IPS DF 19.7 (cell line): ENCODE measurements around the gene CLEC4D.
"Not testable (repeated sequence)": the region's sequence is repeated elsewhere in the genome, so short reads cannot be mapped to it uniquely, and the experiment has no call there.

Source experiments
- DNase-seq: peaks from one replicate; pipeline ENCODE4 v3.0.0-alpha.2; 2013; ENCODE audit warnings: low read depth, low spot score

The CLEC4D gene

GRCh38 chr12:8513256-8513655, at the start of gene CLEC4D:
Gene CLEC4D, plus strand, starts transcription at chr12:8513503. Its CDS starts 230 bp downstream, at chr12:8513733.
- no peak for DNase-seq

- DNase-seq = no peak
Measured at GRCh38 chr12:8465301-8465996, 47.9 kb upstream of the CLEC4D start.

GRCh38 chr12:8466241-8466640, 47.1 kb upstream of the CLEC4D start:
- DNase-seq = no peak

DNA sequence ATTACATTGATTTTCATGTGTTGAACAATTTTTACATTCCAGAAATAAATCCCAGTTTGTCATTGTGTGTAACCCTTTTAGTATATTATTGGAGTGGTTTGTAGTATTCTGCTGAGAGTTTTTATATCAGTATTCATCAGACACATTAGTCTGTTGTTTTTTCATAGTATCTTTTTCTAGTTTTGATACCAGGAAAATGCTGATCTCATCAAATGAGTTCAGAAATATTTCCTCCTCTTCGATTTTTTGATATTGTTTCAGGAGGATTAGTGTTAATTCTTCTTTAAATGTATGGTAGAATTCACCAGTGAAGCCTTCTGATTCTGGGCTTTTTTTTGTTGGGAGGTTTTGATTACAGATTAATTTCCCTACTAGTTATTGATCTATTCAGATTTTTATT, 42.2 kb upstream of the CLEC4D start:
- DNase-seq = no peak

DNA sequence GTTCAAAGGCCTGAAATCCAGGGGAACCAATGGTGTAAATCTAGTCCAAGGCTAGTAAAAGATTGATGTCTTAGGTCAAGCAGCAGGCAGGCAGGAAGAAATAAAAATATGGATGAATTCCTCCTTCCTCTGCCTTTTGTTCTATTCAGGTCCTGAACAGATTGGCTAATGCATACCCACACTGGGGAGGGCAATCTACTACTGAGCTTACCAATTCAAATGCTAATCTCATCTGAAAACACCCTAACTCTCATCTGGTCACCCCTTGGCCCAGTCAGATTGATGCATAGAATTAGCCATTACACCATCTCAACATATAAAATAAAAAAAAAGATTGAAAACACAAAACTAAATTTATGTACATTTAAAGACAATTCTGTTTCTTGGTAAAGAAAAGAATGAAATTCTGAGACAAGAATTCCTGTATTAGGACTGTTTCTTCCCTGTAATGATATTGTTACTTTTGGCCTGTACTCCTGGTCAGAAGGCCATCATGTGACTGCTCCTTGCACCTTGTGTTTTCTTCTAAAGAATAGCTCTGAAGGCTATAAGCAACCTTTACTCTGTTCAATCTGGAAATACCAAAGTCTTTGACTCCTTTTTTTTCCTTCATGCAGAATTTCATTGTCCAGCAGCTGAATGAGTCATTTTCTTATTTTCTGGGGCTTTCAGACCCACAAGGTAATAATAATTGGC, 37.6 kb upstream of the CLEC4D start:
- no peak for DNase-seq

GRCh38 chr12:8482571-8483061, 30.7 kb upstream of the CLEC4D start:
- no peak for DNase-seq

DNA sequence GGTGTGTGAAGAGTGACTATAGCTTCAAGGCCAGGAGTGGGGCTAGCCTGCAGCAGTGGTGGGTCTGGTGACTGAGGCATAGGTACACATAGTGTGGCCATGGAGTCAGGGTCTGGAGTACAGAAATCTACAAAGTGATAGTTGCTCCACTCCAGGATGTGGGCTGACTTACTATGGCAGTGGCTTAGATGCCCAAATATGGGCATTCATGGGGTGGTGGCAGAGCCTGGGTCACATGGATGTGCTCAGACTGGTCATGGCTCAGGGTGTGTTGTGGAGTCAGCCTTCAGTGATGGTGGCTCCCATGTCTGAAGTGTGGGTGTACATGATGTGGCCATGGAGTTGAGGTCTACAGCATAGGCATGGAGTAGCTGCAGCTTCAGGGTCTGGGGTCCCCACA, 30.2 kb upstream of the CLEC4D start:
- no peak for DNase-seq

GRCh38 chr12:8491646-8492530, 21.4 kb upstream of the CLEC4D start:
- no peak for DNase-seq

DNA sequence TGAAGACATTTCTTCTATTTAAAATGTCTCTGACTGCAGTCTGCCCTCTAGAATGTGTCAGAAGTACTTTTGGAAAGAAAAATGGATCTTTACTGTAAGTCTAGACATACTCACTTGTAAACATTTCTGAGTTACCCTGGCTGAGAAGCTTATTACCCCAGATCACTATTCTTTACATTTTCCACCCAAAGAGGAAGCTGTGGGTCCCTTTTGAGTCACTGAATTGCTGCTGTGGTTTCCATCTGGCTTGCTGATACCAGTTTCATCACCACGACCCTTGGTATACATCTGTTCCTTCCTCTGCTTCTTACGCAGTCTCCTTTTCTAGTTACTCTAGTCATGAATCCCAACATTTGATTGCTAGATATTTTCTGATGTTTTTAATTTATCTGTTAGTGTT, 20.2 kb upstream of the CLEC4D start:
- DNase-seq = no peak

GRCh38 chr12:8495671-8496070, 17.6 kb upstream of the CLEC4D start:
- DNase-seq = not testable (repeated sequence)

- DNase-seq = not testable (repeated sequence)
Measured at GRCh38 chr12:8496074-8496473, 17.2 kb upstream of the CLEC4D start.

DNA sequence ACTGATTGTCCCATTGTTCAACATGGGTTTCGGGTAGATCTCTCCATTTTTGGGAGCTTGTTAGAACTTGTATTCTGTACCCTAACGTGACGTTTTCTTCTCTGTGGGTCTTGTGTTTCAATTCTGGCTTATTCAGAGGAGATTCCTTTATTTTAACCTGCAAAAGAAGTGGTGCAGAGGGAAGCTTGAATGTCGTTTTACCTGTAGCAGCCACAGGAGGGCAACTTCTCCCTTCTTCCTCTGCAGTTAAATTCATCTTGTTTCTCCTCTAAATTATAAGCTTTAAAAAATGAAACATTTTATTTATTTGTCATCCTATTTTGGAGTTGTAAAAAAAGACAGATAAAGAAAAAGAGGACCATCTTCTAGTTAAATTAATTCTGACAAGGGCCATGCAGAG, 13.7 kb upstream of the CLEC4D start:
- no peak for DNase-seq

DNA sequence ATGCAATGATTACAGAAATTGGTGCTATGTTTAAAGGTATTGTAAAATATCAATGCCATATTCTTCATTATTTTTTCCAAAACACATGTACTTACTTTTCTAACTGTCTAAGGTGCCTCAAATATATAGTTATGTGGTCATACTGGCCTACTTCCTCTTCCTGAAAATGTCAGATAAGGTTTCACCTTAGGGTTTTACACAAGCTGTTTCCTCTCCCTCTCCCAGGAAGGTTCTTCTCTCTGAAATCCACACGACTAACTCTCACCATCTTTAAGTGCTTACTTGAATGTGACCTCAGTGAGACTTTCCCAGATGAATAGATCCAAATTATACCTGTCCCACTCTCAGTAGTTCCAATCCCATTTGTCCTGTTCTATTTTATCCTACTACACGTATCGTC, 11.6 kb upstream of the CLEC4D start:
- DNase-seq = no peak

DNA sequence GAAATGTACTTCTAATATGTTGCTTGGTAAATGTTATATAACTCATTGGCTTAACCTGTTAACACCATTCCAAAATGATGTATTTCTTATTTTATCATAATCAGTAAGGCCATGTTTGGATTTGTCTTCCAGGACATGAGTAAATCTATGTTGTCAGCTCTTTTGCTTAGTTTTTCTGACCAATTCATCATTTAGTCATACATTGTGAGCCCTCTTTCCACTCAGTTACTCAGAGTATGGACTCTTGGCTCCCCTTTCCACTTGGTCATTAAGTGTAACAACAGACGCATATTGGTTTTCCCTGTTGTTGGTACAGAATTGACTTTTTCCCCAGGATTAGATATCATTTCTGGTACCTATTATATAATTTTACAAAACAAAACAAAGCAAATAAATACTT, 9.0 kb upstream of the CLEC4D start:
- no peak for DNase-seq

- no peak for DNase-seq
Measured at GRCh38 chr12:8507596-8507995, 5.7 kb upstream of the CLEC4D start.

DNA sequence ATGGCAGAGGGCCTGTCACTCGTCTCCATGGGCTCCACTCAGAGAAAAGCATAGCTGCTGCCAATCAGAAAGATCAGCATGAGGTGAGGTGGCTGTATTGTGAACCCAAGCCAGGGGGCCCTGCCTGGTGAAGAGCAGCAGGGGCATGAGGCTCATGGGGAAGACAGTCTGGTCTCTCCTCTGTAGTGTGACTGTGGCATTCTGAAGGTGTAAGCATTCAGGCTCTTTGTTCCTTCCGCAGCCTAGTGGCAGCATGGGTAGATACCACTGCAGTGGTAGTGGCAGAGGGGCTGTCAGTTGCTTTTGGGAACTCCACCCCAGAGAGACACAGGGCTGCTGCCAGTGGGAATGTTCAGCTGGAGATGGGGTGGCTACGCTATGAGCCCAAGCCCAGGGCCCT, 5.1 kb upstream of the CLEC4D start:
- DNase-seq = no peak

DNA sequence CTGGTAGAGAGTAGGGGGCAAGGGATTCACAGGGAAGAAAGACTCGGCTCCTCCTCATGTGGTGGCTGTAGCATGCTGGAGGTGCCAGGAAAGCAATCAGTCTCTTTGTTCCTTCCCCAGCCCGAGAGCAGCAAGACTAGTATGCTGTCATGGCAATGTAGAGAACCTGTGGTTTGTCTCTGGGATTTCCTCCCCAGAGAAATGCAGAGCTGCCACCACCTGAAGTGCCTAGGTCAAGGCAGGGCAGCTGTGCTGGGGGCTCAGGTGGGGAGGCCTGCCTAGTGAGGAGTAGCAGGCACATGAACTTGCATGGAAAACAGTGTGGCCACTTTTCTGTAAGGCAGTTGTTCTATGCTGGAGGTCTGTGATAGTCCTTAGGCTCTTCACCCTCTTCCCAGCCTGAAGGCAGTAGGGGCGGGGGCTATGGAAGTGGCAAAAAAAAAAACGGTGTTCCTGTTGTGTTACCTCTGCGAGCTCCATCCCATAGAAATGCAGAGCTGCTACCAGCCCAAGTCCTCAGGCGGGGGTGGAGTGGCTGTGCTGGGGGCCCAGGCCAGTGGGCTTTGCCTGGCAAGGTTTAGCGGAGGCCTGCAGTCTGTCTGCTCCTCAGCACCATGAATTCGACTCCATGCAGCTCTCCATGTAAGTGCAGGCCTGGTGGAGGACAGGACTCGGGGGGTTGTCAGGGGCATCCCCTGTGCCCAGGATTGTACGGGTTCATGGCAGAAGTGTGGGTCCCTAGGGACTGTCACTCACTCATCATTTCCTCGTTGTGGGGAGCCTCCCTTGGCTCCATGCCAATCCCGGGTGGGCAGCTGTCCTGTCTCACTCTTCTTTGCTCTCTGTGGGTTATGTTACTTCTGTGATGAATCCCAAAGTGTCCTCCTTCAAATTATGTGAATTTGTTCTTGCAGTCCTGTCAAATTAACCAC, 4.1 kb upstream of the CLEC4D start:
- DNase-seq = no peak

GRCh38 chr12:8517971-8518370, 4.7 kb downstream of the CLEC4D start:
- DNase-seq = no peak

GRCh38 chr12:8519171-8519570, 5.9 kb downstream of the CLEC4D start:
- no peak for DNase-seq

GRCh38 chr12:8527250-8528130, 14.2 kb downstream of the CLEC4D start:
- no peak for DNase-seq
